ENCODE measurements around the gene MED16. TPM values are rescaled to one million over a fixed set of nuclear protein-coding genes. Genes with fewer than 3 reads are reported as not detected.
A peak's percentile ranks its signal among the peaks of the same experiment; 100 is the strongest.

Gene MED16
- total RNA-seq, 2 donors from 2014 or later, result 25.4 to 27.4 TPM

- DNase-seq, result no peak
- intact Hi-C loops (cut with DNase I), result no loop called here
- ATAC-seq, result no peak
Measured at GRCh38 chr19:929203-929890, 36.4 kb upstream of the MED16 start.

GRCh38 chr19:928471-929202 lies 35.6 kb upstream of the MED16 start:
- ATAC-seq, result no peak
- no peak for DNase-seq
- intact Hi-C loops (cut with DNase I), result no loop called here

GRCh38 chr19:927780-928401 lies 34.9 kb upstream of the MED16 start:
- ATAC-seq, result no peak
- intact Hi-C loops (cut with DNase I), result no loop called here

GRCh38 chr19:927351-927779 lies 34.4 kb upstream of the MED16 start:
- DNase-seq (no peak), ATAC-seq (no peak)
- intact Hi-C loops (cut with DNase I), result no loop called here

More at GRCh38 chr19:927780-928401, 34.9 kb upstream of the MED16 start:
- DNase-seq, result no peak

GRCh38 chr19:926589-927350 lies 33.8 kb upstream of the MED16 start:
- intact Hi-C loops (cut with DNase I), result no loop called here
- ATAC-seq (peak in 1 of 2 donors; percentile 5), DNase-seq (peak; percentile 80)

- DNase-seq, result no peak
- intact Hi-C loops (cut with DNase I), result no loop called here
- no peak for ATAC-seq
Measured at GRCh38 chr19:926323-926588, 33.3 kb upstream of the MED16 start.

GRCh38 chr19:925526-926322 lies 32.7 kb upstream of the MED16 start, which contains the start of gene ARID3A:
ARID3A (plus strand) TSS chr19:926035; CDS start chr19:929529, 3,494 bp downstream.
- ATAC-seq (peak; percentile 84), DNase-seq (peak; percentile 83)
- intact Hi-C loops (cut with DNase I), result no loop called here

- DNase-seq (peak; percentile 69), ATAC-seq (peak; percentile 31 to 65)
- intact Hi-C loops (cut with DNase I), result no loop called here
Measured at GRCh38 chr19:925087-925525, 32.1 kb upstream of the MED16 start.

- ATAC-seq (no peak), DNase-seq (no peak)
- intact Hi-C loops (cut with DNase I), result no loop called here
Measured at GRCh38 chr19:924553-925086, 31.6 kb upstream of the MED16 start.

GRCh38 chr19:920051-920864 lies 27.3 kb upstream of the MED16 start:
- peak in 1 of 2 donors; percentile 8 for ATAC-seq
- DNase-seq, result no peak
- intact Hi-C loops (cut with DNase I), result no loop called here

GRCh38 chr19:919199-920050 lies 26.4 kb upstream of the MED16 start:
- DNase-seq (no peak), ATAC-seq (no peak)
- intact Hi-C loops (cut with DNase I), result loop anchor here (2.0 to 5.0 kb wide), 2 partner anchors 57 to 151 kb away; no protein-coding TSS in a partner anchor

- DNase-seq (no peak), ATAC-seq (no peak)
Measured at GRCh38 chr19:918481-919198, 25.7 kb upstream of the MED16 start.

GRCh38 chr19:918152-918437 lies 25.1 kb upstream of the MED16 start:
- intact Hi-C loops (cut with DNase I), result loop anchor here (2.0 to 5.0 kb wide), 2 partner anchors 56 to 149 kb away; no protein-coding TSS in a partner anchor
- ATAC-seq (no peak), DNase-seq (no peak)

More at GRCh38 chr19:918481-919198, 25.7 kb upstream of the MED16 start:
- intact Hi-C loops (cut with DNase I), result loop anchor here (2.0 to 5.0 kb wide), 2 partner anchors 56 to 150 kb away; no protein-coding TSS in a partner anchor

GRCh38 chr19:917323-918151 lies 24.6 kb upstream of the MED16 start, which contains the start of gene KISS1R:
KISS1R (plus strand) TSS chr19:917333; CDS start chr19:917503, 170 bp downstream.
- no peak for DNase-seq
- intact Hi-C loops (cut with DNase I), result loop anchor here (2.0 to 5.0 kb wide), 2 partner anchors 55 to 149 kb away; no protein-coding TSS in a partner anchor
- ATAC-seq, result no peak
